Neutrophil (primary cell): ENCODE results near the gene ADD1.

Experiments
- H3K27ac ChIP-seq: fragments of 200-600 bp; sonication (generic); 2 replicates; pipeline ENCODE4 v1.5.1; 2016; ENCODE audit warnings: mild to moderate bottlenecking, moderate library complexity
- H3K27me3 ChIP-seq: fragments of 200-600 bp; sonication (generic); 2 replicates; pipeline ENCODE4 v1.6.0; 2016; ENCODE audit warnings: mild to moderate bottlenecking
- H3K36me3 ChIP-seq: fragments of 200-600 bp; sonication (generic); 2 replicates; pipeline ENCODE4 v1.5.1; 2017
- H3K4me1 ChIP-seq, 2 experiments: fragments of 200-600 bp in 1 of 2; sonication (generic) in 1 of 2; 1 replicate in 1 of 2; 2 replicates in 1 of 2; pipeline versions ENCODE4 v1.5.1 to v1.6.1; 2013 to 2016; ENCODE audit warnings: low read depth in 1 of 2, low read length in 1 of 2, mild to moderate bottlenecking in 1 of 2, moderate library complexity in 1 of 2; ENCODE audit not compliant: control insufficient read depth in 1 of 2, insufficient read depth in 1 of 2
- H3K4me3 ChIP-seq, 2 experiments: fragments of 200-600 bp in 1 of 2; sonication (generic) in 1 of 2; 1 replicate in 1 of 2; 2 replicates in 1 of 2; pipeline ENCODE4 v1.5.1; 2013 to 2016; ENCODE audit warnings: low read depth in 1 of 2, low read length in 1 of 2, mild to moderate bottlenecking in 1 of 2, moderate library complexity in 1 of 2
- H3K9me3 ChIP-seq: fragments of 200-600 bp; sonication (generic); 2 replicates; pipeline ENCODE4 v1.5.1; 2016
- CTCF ChIP-seq: fragments of 200-600 bp; sonication (generic); IDR thresholded peaks from 2 replicates; pipeline ENCODE4 v1.5.1; 2016; ENCODE audit warnings: antibody characterized with exemption

The ADD1 gene

GRCh38 chr4:2933566-2934076 lies 90.0 kb downstream of the ADD1 start:
- Histone ChIP-seq H3K4me3 (peak overlapping the region; percentile 55 to 90), H3K9me3 (no peaks in the 10 kb centered on the region), H3K27me3 (no peaks in the 10 kb centered on the region), H3K36me3 (peaks cover 40% of the 10 kb centered on the region), H3K27ac (peak overlapping the region; percentile 88), H3K4me1 (peaks cover 41 to 48% of the 10 kb centered on the region in 2 experiments)
- no peak for TF ChIP-seq CTCF

GRCh38 chr4:2934077-2934812 lies 90.6 kb downstream of the ADD1 start:
- peak overlapping the region; percentile 90 to 94 for H3K4me3 ChIP-seq

GRCh38 chr4:2934813-2935761 lies 91.4 kb downstream of the ADD1 start:
- Histone ChIP-seq H3K27me3 (no peaks in the 10 kb centered on the region), H3K36me3 (peaks cover 40% of the 10 kb centered on the region), H3K27ac (peak overlapping the region; percentile 88), H3K9me3 (no peaks in the 10 kb centered on the region), H3K4me3 (peak overlapping the region; percentile 90 to 94), H3K4me1 (peaks cover 41 to 48% of the 10 kb centered on the region in 2 experiments)
- TF ChIP-seq CTCF = peak; percentile 57

More at GRCh38 chr4:2934077-2934812, 90.6 kb downstream of the ADD1 start:
- H3K27me3 ChIP-seq = no peaks in the 10 kb centered on the region
- H3K36me3 ChIP-seq = peaks cover 40% of the 10 kb centered on the region
- no peaks in the 10 kb centered on the region for H3K9me3 ChIP-seq
- peak overlapping the region; percentile 88 for H3K27ac ChIP-seq
- TF ChIP-seq CTCF = no peak
- H3K4me1 ChIP-seq = peaks cover 41 to 48% of the 10 kb centered on the region in 2 experiments

GRCh38 chr4:2935762-2936743 lies 92.4 kb downstream of the ADD1 start:
- H3K4me3 ChIP-seq = peak overlapping the region; percentile 90 to 94
- TF ChIP-seq CTCF = no peak
- H3K9me3 ChIP-seq = no peaks in the 10 kb centered on the region
- H3K4me1 ChIP-seq = peaks cover 40 to 45% of the 10 kb centered on the region in 2 experiments
- H3K27ac ChIP-seq = peak overlapping the region; percentile 88
- H3K36me3 ChIP-seq = peaks cover 40% of the 10 kb centered on the region
- H3K27me3 ChIP-seq = no peaks in the 10 kb centered on the region
